Measurements from ENCODE around the gene SLC26A8. TPM values are rescaled to one million over a fixed set of nuclear protein-coding genes. Genes with fewer than 3 reads are reported as not detected.
"Not testable (repeated sequence)": the region's sequence is repeated elsewhere in the genome, so short reads cannot be mapped to it uniquely, and the experiment has no call there.

SLC26A8 gene
- polyA plus RNA-seq, 3 donors, result 0.05 to 0.43 TPM; not detected in 1

GRCh38 chr6:36027501-36028087 lies 3.2 kb upstream of the SLC26A8 start, which contains the start of gene MAPK14:
TSS of gene MAPK14 (plus strand) at chr6:36027808. CDS start at chr6:36028158, 350 bp downstream.
- 0 to 1% (median 0%) methylated on average over 57 to 62 of the region's 62 CpGs for WGBS, 3 donors
- peak within 1 kb of the TSS; percentile 23 for H3K27ac ChIP-seq (ENCODE audit: low read depth, low read length)

DNA sequence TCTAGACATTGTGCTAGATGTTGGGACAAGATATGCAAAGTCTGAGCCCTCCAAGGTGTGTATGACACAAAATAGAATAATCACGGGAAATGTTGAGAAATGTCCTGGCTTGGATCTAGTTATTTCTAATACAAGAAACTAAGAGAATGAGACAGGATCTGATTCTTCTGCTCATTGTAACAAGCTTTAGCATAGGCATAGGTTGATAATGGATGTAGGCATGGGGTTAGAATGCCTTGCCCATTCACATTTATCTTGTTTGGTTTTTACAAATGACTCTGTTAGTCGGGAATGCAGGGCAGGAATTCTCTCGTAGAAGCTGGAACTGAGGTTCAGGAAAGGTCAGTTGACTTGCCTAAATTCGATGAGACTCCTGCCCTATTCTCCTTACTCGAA lies 1.5 kb upstream of the SLC26A8 start:
- H3K27ac ChIP-seq (ENCODE audit: low read depth, low read length), result no peak overlapping the region
- 41 to 54% (median 51%) methylated on average over 5 of the region's 5 CpGs for WGBS, 3 donors

DNA sequence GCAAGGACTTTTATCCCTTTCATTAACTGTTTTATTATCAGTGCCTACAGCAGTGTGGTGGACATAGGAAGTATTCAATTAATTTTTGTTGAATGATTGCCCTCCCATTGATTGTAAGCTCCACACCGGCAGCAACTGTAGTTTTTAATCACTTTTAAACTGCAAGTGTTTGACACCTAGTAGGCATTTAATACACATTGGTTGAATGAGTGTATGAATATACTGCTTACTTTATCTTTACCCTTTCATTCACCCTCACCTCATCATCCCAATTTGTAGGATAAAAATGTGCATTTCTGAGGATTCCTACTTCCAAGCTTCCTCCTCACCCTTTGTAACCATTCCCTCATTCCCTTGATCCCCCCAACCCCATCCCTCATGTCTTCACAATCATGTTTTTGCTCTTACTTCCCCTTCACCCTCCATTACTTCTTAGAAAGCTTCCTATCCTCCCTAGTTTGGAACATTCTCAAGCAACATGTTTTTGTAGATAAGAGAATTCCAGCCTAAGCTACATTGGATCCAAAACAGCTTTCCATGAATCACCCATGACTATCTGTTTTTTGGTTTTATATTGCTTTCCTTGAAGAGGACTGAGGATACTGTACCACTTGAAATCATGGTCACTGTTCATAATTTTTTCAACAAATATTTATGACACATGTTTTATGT lies 955 bp upstream of the SLC26A8 start:
- 64 to 96% (median 68%) methylated on average over 1 of the region's 1 CpG for WGBS, 3 donors
- H3K27ac ChIP-seq (ENCODE audit: low read depth, low read length), result no peak overlapping the region

GRCh38 chr6:36020154-36020553 lies 4.3 kb downstream of the SLC26A8 start:
- WGBS, 3 donors, result 0 to 48% (median 30%) methylated on average over 1 of the region's 1 CpG
- no peak overlapping the region for H3K27ac ChIP-seq (ENCODE audit: low read depth, low read length)

DNA sequence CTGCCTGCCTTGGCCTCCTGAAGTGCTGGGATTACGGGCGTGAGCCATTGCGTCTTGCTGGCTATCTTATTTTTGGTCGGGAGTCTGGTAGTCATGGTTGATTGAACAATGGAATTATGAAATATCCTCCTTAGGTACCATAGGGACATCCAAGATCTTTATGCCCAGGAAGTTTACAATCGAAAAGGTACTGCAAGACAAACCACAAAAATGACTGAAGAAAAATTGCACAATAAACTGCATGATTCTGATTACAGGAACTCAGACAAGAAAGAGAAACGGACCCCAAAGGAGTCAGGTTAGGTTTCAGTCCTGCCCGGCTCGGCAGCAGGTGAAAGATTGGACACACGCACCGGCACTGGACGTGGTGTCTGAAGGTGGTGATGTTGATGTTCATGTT lies 5.3 kb downstream of the SLC26A8 start:
- WGBS, 3 donors, result 61 to 91% (median 65%) methylated on average over 11 of the region's 11 CpGs
- H3K27ac ChIP-seq (ENCODE audit: low read depth, low read length), result no peak overlapping the region

DNA sequence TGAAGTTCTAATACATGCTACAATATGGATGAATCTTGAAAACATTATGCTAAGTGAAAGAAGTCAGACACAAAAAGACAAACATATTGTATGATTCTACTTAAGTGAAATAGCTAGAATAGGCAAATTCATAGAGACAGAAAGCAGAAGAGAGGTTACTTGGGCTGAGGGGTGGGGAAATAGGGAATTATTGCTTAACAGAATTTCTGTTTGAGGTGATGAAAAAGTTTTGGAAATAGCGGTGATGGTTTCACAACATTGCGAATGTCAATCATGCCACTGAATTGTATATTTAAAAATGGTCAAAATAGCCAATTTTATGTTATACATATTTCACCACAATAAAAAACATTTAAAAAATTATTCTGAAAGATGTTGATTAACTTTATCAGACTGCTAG lies 6.1 kb downstream of the SLC26A8 start:
- 42 to 65% (median 59%) methylated on average over 2 of the region's 2 CpGs for WGBS, 3 donors
- H3K27ac ChIP-seq (ENCODE audit: low read depth, low read length), result no peak overlapping the region

DNA sequence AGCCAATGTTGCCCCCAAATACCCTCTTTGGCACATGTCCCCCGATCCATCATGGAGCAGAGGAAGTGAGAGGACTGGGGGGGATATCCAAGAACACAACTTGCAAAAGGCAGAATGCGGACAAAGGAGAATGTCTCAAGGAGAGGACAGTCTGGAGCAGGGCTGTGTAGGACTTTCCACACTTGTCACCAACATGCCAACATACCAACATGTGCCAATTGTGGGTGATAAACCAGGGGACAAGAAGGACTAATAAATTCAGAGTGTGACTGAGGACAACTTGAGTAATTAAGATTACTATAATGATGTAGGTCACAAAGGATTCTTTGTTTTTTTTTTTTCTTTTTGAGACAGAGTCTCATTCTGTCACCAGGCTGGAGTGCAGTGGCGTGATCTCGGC lies 8.8 kb downstream of the SLC26A8 start:
- H3K27ac ChIP-seq (ENCODE audit: low read depth, low read length), result no peak overlapping the region
- 77 to 85% (median 82%) methylated on average over 4 of the region's 4 CpGs for WGBS, 3 donors

- 76 to 83% (median 80%) methylated on average over 1 of the region's 1 CpG for WGBS, 3 donors
- no peak overlapping the region for H3K27ac ChIP-seq (ENCODE audit: low read depth, low read length)
Observed at GRCh38 chr6:36000451-36000850, 24.0 kb downstream of the SLC26A8 start.

DNA sequence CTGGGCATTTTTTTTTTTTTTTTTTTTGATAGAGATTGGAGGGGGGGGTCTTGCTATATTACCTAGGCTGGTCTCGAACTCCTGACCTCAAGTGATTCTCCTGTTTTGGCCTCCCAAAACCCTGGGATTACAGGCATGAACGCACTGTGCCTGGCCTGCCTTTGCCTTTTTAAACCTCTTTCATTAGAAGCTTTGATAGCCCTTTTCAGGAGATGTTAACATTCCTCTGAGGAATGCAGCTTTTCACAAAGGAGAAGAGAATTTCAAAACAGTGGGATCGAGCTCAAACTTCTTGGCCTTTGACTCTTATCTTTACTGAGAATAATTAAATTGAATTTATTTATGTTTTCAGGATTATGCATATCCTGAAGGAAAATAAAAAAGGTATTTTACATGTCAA lies 31.3 kb downstream of the SLC26A8 start:
- WGBS, 3 donors, result 81 to 91% (median 81%) methylated on average over 3 of the region's 3 CpGs
- no peak overlapping the region for H3K27ac ChIP-seq (ENCODE audit: low read depth, low read length)

- 85 to 94% (median 87%) methylated on average over 9 of the region's 9 CpGs for WGBS, 3 donors
Observed at GRCh38 chr6:35988047-35988446, 36.4 kb downstream of the SLC26A8 start.

DNA sequence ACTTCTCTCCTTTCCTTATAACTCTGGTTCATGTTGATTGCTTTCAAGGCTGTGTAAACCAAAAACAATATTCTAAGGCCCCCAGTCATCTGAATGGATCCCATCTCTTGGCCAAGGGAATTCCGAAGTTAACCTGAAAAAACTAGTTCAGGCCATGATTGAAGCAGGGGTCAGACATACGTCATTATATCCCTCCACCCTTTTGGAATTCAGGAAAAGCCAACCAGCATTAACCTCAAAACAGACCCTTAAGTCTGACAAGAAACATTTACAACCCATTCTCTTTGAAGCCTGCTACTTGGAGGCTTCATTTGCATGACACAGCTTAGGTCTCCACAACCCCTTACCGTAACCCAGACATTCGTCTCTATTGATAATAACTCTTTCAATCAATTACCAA lies 39.7 kb downstream of the SLC26A8 start:
- H3K27ac ChIP-seq (ENCODE audit: low read depth, low read length), result no peak overlapping the region
- 80 to 90% (median 85%) methylated on average over 4 of the region's 4 CpGs for WGBS, 3 donors

More at GRCh38 chr6:35988047-35988446, 36.4 kb downstream of the SLC26A8 start:
- H3K27ac ChIP-seq (ENCODE audit: low read depth, low read length), result not testable (repeated sequence)

GRCh38 chr6:35980991-35981645 lies 43.3 kb downstream of the SLC26A8 start:
- WGBS, 3 donors, result 87 to 91% (median 89%) methylated on average over 6 of the region's 6 CpGs
- no peak overlapping the region for H3K27ac ChIP-seq (ENCODE audit: low read depth, low read length)

- H3K27ac ChIP-seq (ENCODE audit: low read depth, low read length), result not testable (repeated sequence)
- 96% methylated on average over 1 of the region's 1 CpG for WGBS, 3 donors
Observed at GRCh38 chr6:35980126-35980525, 44.3 kb downstream of the SLC26A8 start.

DNA sequence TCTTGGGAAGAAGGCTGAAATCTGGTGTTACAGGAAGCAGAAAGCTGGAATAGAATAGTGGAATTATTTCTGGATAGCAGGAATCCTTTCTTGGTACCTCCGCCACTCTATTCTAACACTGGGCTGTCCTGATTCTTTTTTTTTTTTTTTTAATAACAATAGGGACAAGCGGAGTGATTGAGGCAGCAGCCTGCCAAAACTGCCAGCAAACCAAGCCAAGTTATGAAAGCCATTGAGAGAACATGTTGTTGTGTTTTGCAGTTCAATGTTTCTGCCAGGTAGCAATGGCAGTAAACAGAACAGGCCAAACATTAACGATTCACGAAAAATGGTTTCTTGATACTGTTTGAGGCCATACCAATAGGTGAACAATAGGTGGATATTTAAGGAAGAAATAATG lies 47.1 kb downstream of the SLC26A8 start:
- WGBS, 3 donors, result 79 to 96% (median 81%) methylated on average over 4 of the region's 4 CpGs
- no peak overlapping the region for H3K27ac ChIP-seq (ENCODE audit: low read depth, low read length)

DNA sequence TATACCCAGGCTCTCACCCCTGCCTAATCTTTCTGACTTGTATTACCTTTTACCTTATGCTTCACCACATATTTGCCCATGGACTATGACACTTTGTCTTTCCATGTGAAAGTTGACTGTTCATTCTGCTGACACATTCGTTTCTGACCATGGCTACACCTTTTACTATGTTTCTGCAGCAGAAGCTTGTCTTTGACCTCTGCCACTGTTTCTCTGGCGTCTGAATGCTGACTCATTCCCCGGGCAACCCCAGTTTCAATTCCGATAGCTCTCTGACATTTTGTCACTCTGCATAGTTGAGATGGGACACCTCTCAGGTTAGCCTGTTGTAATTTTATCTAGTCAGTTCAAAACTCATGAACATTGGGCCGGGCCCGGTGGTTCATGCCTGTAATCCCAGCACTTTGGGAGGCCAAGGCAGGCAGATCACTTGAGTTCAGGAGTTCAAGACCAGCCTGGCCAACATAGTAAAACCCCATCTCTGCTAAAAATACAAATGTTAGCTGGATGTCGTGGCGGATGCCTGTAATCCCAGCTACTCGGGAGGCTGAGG lies 50.7 kb downstream of the SLC26A8 start:
- no peak overlapping the region for H3K27ac ChIP-seq (ENCODE audit: low read depth, low read length)
- 77 to 84% (median 77%) methylated on average over 9 of the region's 9 CpGs for WGBS, 3 donors

- 62 to 80% (median 66%) methylated on average over 7 of the region's 7 CpGs for WGBS, 3 donors
- no peak overlapping the region for H3K27ac ChIP-seq (ENCODE audit: low read depth, low read length)
Observed at GRCh38 chr6:35972471-35973367, 51.7 kb downstream of the SLC26A8 start.

DNA sequence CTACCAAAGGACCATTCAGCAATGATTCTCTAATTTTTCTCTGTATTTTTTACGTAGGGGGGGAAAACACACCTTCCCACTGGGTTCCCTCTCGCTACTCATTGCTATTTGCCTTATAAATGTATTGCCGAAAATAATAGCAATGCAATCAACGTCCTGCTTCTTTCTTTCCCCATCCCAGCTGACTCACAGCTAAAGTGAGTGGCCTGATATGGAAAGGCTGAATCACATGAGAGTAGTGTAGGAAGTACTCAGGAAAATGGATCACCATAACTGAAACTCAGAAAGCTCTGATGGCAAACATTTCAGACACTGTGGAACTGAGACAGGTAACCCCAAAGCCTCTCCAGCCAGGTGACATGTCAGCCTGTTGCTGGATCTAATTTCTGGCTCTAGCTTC lies 54.3 kb downstream of the SLC26A8 start:
- H3K27ac ChIP-seq (ENCODE audit: low read depth, low read length), result no peak overlapping the region
- 78 to 95% (median 84%) methylated on average over 4 of the region's 4 CpGs for WGBS, 3 donors

- no peak overlapping the region for H3K27ac ChIP-seq (ENCODE audit: low read depth, low read length)
Observed at GRCh38 chr6:35969646-35970045, 54.8 kb downstream of the SLC26A8 start.

Measured in adipose tissue (tissue), 3 donors.